Keratinocyte (primary cell): ENCODE results near the gene SHQ1. TPM values are rescaled to one million over a fixed set of nuclear protein-coding genes. Genes with fewer than 3 reads are reported as not detected.

Experiments used
- DNase-seq: peaks from one replicate; pipeline ENCODE4 v3.0.0-alpha.2; 2011; ENCODE audit warnings: low read depth, missing footprints, low spot score
- FAIRE-seq: peaks from 2 replicates; lab custom pipeline; 2011; peaks lifted over from hg19 to GRCh38; lab: Jason Lieb, UNC
- H2AFZ ChIP-seq: 2 replicates; pipeline ENCODE4 v1.6.0; 2012; ENCODE audit warnings: low read length, control low read depth, inconsistent platforms; ENCODE audit not compliant: control insufficient read depth
- H3K27ac ChIP-seq: 2 replicates; pipeline ENCODE4 v1.5.1; 2011; ENCODE audit warnings: low read length; ENCODE audit not compliant: control insufficient read depth, insufficient read depth
- H3K27me3 ChIP-seq: 3 replicates; pipeline ENCODE4 v1.6.0; 2011; ENCODE audit warnings: low read length; ENCODE audit not compliant: control insufficient read depth, insufficient read depth; ENCODE audit errors: extremely low read depth
- H3K36me3 ChIP-seq, 2 experiments: 2 replicates in 1 of 2; 3 replicates in 1 of 2; pipeline ENCODE4 v1.5.1; 2011; ENCODE audit warnings: low read length in 2 of 2, mild to moderate bottlenecking in 1 of 2; ENCODE audit not compliant: control insufficient read depth in 2 of 2, insufficient read depth in 2 of 2; ENCODE audit errors: extremely low read depth in 1 of 2
- H3K4me1 ChIP-seq: 3 replicates; pipeline ENCODE4 v1.5.1; 2011; ENCODE audit warnings: low read length; ENCODE audit not compliant: control insufficient read depth, insufficient read depth; ENCODE audit errors: extremely low read depth
- H3K4me2 ChIP-seq: 3 replicates; pipeline ENCODE4 v1.6.0; 2011; ENCODE audit warnings: low read depth, low read length; ENCODE audit not compliant: control insufficient read depth, insufficient read depth; ENCODE audit errors: extremely low read depth
- H3K4me3 ChIP-seq, 3 experiments: fragments of 200-600 bp in 1 of 3; sonication (generic) in 1 of 3; 2 replicates in 2 of 3; 3 replicates in 1 of 3; pipeline ENCODE4 v1.5.1; 2011 to 2016; ENCODE audit warnings: low read length in 3 of 3, mild to moderate bottlenecking in 3 of 3, control low read depth in 2 of 3, inconsistent platforms in 1 of 3, low read depth in 1 of 3, mixed read lengths in 1 of 3, mixed run types in 1 of 3, moderate library complexity in 1 of 3; ENCODE audit not compliant: control insufficient read depth in 2 of 3, insufficient read depth in 2 of 3; ENCODE audit errors: extremely low read depth in 1 of 3
- H3K79me2 ChIP-seq: 2 replicates; pipeline ENCODE4 v1.6.0; 2012; ENCODE audit warnings: low read length; ENCODE audit not compliant: control insufficient read depth, insufficient read depth
- H3K9ac ChIP-seq: 3 replicates; pipeline ENCODE4 v1.6.0; 2011; ENCODE audit warnings: low read length; ENCODE audit not compliant: control insufficient read depth, insufficient read depth; ENCODE audit errors: extremely low read depth
- H3K9me1 ChIP-seq: 3 replicates; pipeline ENCODE4 v1.6.0; 2011; ENCODE audit warnings: low read length; ENCODE audit not compliant: control insufficient read depth, insufficient read depth; ENCODE audit errors: extremely low read depth
- H3K9me3 ChIP-seq: 2 replicates; pipeline ENCODE4 v1.5.1; 2012; ENCODE audit warnings: low read depth, low read length; ENCODE audit not compliant: control insufficient read depth
- H4K20me1 ChIP-seq: 3 replicates; pipeline ENCODE4 v1.6.0; 2011; ENCODE audit warnings: low read length; ENCODE audit not compliant: control insufficient read depth, insufficient read depth; ENCODE audit errors: extremely low read depth
- EZH2 ChIP-seq: IDR thresholded peaks from one replicate; pipeline ENCODE4 v1.6.1; 2012; ENCODE audit warnings: inconsistent platforms, mild to moderate bottlenecking, low read length, moderate library complexity
- dilution Hi-C: fragments of 300-500 bp; cut with MboI; formaldehyde crosslinking; loops from one replicate; pipeline ENCODE4 v1.7.0; 2020; ENCODE audit warnings: low sequenced_read_pairs; ENCODE audit not compliant: extremely low pct_ligation_motif_present
- polyA plus RNA-seq, 5 experiments: library from polyadenylated mRNA; depleted of rRNA in 3 of 5; stranded (reverse) in 3 of 5; stranded (forward) in 1 of 5; unstranded in 1 of 5; fragments of >200 nt; gene quantifications; 1 replicate in 1 of 5; 2 replicates in 3 of 5; 3 replicates in 1 of 5; pipeline versions ENCODE4 v1.2.1 to v1.2.3, GENCODE V29; 2011 to 2012; ENCODE audit warnings: missing spikeins in 2 of 5, low read depth in 1 of 5, low replicate concordance in 1 of 5
- TF ChIP-seq, protein P1 (sequence below), 3 experiments: IDR thresholded peaks in 1 of 3; conservative IDR thresholded peaks in 1 of 3; optimal IDR thresholded peaks in 1 of 3; 2 replicates in 2 of 3; 3 replicates in 1 of 3; pipeline versions ENCODE3 to v1.5.1; 2011; ENCODE audit warnings: low read length in 3 of 3, mild to moderate bottlenecking in 3 of 3, moderate library complexity in 2 of 3, control low read depth in 1 of 3, inconsistent platforms in 1 of 3; ENCODE audit not compliant: insufficient read depth in 2 of 3; ENCODE audit errors: extremely low read depth in 1 of 3

SHQ1 gene
- polyA plus RNA-seq, 1 donor (not counting 4 experiments of a cell fraction or from before 2014, with no cell fraction given) = 17.7 TPM

DNA sequence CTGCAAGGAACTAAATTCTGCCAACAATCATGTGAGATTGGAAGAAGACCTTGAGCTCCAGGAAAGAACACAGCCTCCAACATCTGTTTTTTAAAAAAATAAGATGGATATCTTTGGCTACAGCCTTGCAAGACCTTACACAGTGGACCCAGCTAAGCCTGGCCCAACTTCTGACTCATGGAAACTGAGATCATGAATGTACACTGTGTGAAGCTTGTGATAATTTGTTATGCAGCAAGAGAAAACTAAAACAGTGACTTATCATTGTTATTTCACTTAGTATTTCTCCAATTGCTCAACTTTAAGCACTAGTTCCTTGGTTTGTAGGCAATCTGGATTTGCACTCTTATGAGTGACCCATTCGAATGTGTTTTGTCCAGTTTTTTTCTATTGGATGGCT lies 29.3 kb downstream of the SHQ1 start:
- dilution Hi-C loops = no loop called here
- Histone ChIP-seq H3K27ac (no peak overlapping the region), H3K4me1 (peaks cover 16% of the 10 kb centered on the region), H4K20me1 (peaks cover 3% of the 10 kb centered on the region), H3K4me3 (no peak overlapping the region), H3K9ac (no peak overlapping the region), H2AFZ (no peak overlapping the region), H3K36me3 (peaks cover 0 to 4% of the 10 kb centered on the region in 2 experiments), H3K9me3 (no peaks in the 10 kb centered on the region), H3K79me2 (no peaks in the 10 kb centered on the region), H3K9me1 (no peaks in the 10 kb centered on the region), H3K27me3 (no peaks in the 10 kb centered on the region), H3K4me2 (no peak overlapping the region)
- DNase-seq = no peak
- no peak for FAIRE-seq
- TF ChIP-seq EZH2 = no peak
- TF ChIP-seq, protein P1, sequence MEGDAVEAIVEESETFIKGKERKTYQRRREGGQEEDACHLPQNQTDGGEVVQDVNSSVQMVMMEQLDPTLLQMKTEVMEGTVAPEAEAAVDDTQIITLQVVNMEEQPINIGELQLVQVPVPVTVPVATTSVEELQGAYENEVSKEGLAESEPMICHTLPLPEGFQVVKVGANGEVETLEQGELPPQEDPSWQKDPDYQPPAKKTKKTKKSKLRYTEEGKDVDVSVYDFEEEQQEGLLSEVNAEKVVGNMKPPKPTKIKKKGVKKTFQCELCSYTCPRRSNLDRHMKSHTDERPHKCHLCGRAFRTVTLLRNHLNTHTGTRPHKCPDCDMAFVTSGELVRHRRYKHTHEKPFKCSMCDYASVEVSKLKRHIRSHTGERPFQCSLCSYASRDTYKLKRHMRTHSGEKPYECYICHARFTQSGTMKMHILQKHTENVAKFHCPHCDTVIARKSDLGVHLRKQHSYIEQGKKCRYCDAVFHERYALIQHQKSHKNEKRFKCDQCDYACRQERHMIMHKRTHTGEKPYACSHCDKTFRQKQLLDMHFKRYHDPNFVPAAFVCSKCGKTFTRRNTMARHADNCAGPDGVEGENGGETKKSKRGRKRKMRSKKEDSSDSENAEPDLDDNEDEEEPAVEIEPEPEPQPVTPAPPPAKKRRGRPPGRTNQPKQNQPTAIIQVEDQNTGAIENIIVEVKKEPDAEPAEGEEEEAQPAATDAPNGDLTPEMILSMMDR (optimal IDR thresholded peaks at IDR 0.05 in 1 of 3, IDR thresholded peaks at IDR 0.05 in 1 of 3, conservative IDR thresholded peaks at IDR 0.05 in 1 of 3; ENCODE audit: extremely low read depth in 1 of 3, insufficient read depth in 2 of 3, low read length in 3 of 3) = no peak

DNA sequence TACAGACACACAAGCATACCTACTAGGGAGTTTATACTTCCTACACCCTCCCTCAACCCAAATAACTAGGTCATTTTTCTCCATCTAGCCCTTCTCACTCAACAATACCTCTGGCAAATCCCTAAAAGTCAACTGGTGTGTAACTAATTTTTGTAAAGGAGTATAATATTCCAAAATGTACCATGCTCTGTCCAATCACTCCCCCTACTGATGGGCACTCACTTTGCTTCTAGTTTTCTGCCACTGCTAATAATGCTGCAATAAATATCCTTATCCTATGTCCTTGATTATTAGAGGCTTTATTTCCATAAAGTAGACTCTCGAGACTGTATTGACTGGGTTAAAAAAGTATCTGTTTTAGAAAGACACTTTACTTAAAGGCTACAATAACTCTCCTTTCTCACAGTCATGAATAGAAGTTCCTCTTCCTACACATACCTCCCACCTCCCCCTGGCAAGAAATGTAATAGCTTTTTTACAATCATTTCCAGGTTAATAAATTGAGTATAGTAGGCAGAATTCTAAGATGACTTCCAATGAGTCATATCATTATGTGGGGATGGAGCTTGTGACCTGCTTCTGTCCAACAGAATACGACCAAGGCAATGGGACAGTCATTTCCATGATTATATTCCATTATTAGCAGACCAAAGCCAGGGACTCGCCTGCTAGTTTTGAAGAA lies 30.0 kb downstream of the SHQ1 start:
- dilution Hi-C loops = no loop called here
- H3K4me1 ChIP-seq = peaks cover 16% of the 10 kb centered on the region
- peaks cover 0 to 4% of the 10 kb centered on the region in 2 experiments for H3K36me3 ChIP-seq
- no peak overlapping the region for H3K27ac ChIP-seq
- no peaks in the 10 kb centered on the region for H3K9me3 ChIP-seq
- H3K27me3 ChIP-seq = no peaks in the 10 kb centered on the region
- no peaks in the 10 kb centered on the region for H3K79me2 ChIP-seq
- peaks cover 3% of the 10 kb centered on the region for H4K20me1 ChIP-seq
- H3K9me1 ChIP-seq = no peaks in the 10 kb centered on the region
- H2AFZ ChIP-seq = no peak overlapping the region
- no peak for FAIRE-seq
- DNase-seq = no peak
- H3K9ac ChIP-seq = no peak overlapping the region
- TF ChIP-seq, protein P1 (optimal IDR thresholded peaks at IDR 0.05 in 1 of 3, IDR thresholded peaks at IDR 0.05 in 1 of 3, conservative IDR thresholded peaks at IDR 0.05 in 1 of 3; ENCODE audit: extremely low read depth in 1 of 3, insufficient read depth in 2 of 3, low read length in 3 of 3) = peak in 2 of 3 experiments; percentile 50 to 60
- no peak for TF ChIP-seq EZH2
- no peak overlapping the region for H3K4me3 ChIP-seq
- H3K4me2 ChIP-seq = no peak overlapping the region
